HG02610 (cell line): ENCODE data around the gene FXYD7.

Experiments used
- ATAC-seq: cut with Tn5 transposase; IDR thresholded peaks from one replicate; pipeline ENCODE4 v1.9.1; 2021; ENCODE audit warnings: mild to moderate bottlenecking, moderate library complexity; ENCODE audit not compliant: unreplicated experiment

The FXYD7 gene

GRCh38 chr19:35109395-35110112 lies 33.5 kb upstream of the FXYD7 start:
- ATAC-seq, result no peak

GRCh38 chr19:35110974-35111373 lies 32.1 kb upstream of the FXYD7 start:
- ATAC-seq, result no peak

- no peak for ATAC-seq
These were observed 29.9 kb upstream of the FXYD7 start for GRCh38 chr19:35112995-35113688.

- ATAC-seq, result no peak
These were observed 28.5 kb upstream of the FXYD7 start for GRCh38 chr19:35114353-35115176.

- ATAC-seq, result no peak
These were observed 27.7 kb upstream of the FXYD7 start, which contains the start of gene FXYD3 for GRCh38 chr19:35115177-35115951. TSS of gene FXYD3 (plus strand) at chr19:35115823. CDS start at chr19:35119377, 3,554 bp downstream.

- ATAC-seq, result no peak
These were observed 26.8 kb upstream of the FXYD7 start for GRCh38 chr19:35116072-35116801.

GRCh38 chr19:35117116-35117515 lies 25.9 kb upstream of the FXYD7 start:
- ATAC-seq, result no peak

GRCh38 chr19:35117799-35118198 lies 25.3 kb upstream of the FXYD7 start:
- ATAC-seq, result no peak

- ATAC-seq, result no peak
These were observed 24.6 kb upstream of the FXYD7 start for GRCh38 chr19:35118268-35119020.

GRCh38 chr19:35119091-35119490 lies 24.0 kb upstream of the FXYD7 start:
- ATAC-seq, result no peak

GRCh38 chr19:35119578-35120155 lies 23.4 kb upstream of the FXYD7 start:
- ATAC-seq, result no peak

- no peak for ATAC-seq
These were observed 22.6 kb upstream of the FXYD7 start for GRCh38 chr19:35120492-35120891.

GRCh38 chr19:35120898-35121297 lies 22.2 kb upstream of the FXYD7 start:
- ATAC-seq, result no peak

GRCh38 chr19:35122687-35123551 lies 20.1 kb upstream of the FXYD7 start:
- no peak for ATAC-seq

- no peak for ATAC-seq
These were observed 19.5 kb upstream of the FXYD7 start for GRCh38 chr19:35123573-35123972.

- peak; percentile 65 for ATAC-seq
These were observed 18.7 kb upstream of the FXYD7 start for GRCh38 chr19:35124098-35125060.

GRCh38 chr19:35125270-35125717 lies 17.8 kb upstream of the FXYD7 start:
- no peak for ATAC-seq
